Hepatocyte (in vitro differentiated cells): ENCODE measurements around the gene MAGEA1. TPM values are rescaled to one million over a fixed set of nuclear protein-coding genes. Genes with fewer than 3 reads are reported as not detected.

ENCODE experiments used
- DNase-seq: peaks from one replicate; pipeline ENCODE4 v3.0.0-alpha.2; 2016; ENCODE audit warnings: low spot score
- H2AFZ ChIP-seq: fragments of 200-600 bp; sonication (generic); 2 replicates; pipeline ENCODE4 v1.6.0; 2016; ENCODE audit warnings: antibody characterized with exemption, mild to moderate bottlenecking
- H3K27ac ChIP-seq: fragments of 200-600 bp; sonication (generic); 2 replicates; pipeline ENCODE4 v1.5.1; 2016; ENCODE audit warnings: mild to moderate bottlenecking
- H3K27me3 ChIP-seq: fragments of 200-600 bp; sonication (generic); 2 replicates; pipeline ENCODE4 v1.6.1; 2016
- H3K36me3 ChIP-seq: fragments of 200-600 bp; sonication (generic); replicated peaks from 2 replicates; pipeline ENCODE4 v1.5.1; 2016; ENCODE audit warnings: low read depth; ENCODE audit not compliant: insufficient read depth
- H3K4me1 ChIP-seq: fragments of 200-600 bp; sonication (generic); 2 replicates; pipeline ENCODE4 v1.5.1; 2016; ENCODE audit warnings: mild to moderate bottlenecking, moderate library complexity; ENCODE audit not compliant: insufficient read depth
- H3K4me2 ChIP-seq: fragments of 200-600 bp; sonication (generic); 2 replicates; pipeline ENCODE4 v1.6.0; 2016
- H3K4me3 ChIP-seq: fragments of 200-600 bp; sonication (generic); 2 replicates; pipeline ENCODE4 v1.5.1; 2016; ENCODE audit warnings: mild to moderate bottlenecking
- H3K79me2 ChIP-seq: fragments of 200-600 bp; sonication (generic); 2 replicates; pipeline ENCODE4 v1.6.0; 2017; ENCODE audit warnings: mild to moderate bottlenecking
- H3K9me2 ChIP-seq: fragments of 200-600 bp; sonication (generic); replicated peaks from 2 replicates; pipeline ENCODE4 v1.6.0; 2017; ENCODE audit warnings: mild to moderate bottlenecking; ENCODE audit not compliant: insufficient read depth
- H3K9me3 ChIP-seq: fragments of 200-600 bp; sonication (generic); 2 replicates; pipeline ENCODE4 v1.5.1; 2016; ENCODE audit warnings: low read depth, mild to moderate bottlenecking
- H4K20me1 ChIP-seq: fragments of 200-600 bp; sonication (generic); 2 replicates; pipeline ENCODE4 v1.6.0; 2016; ENCODE audit warnings: mild to moderate bottlenecking; ENCODE audit not compliant: insufficient read depth, poor library complexity, severe bottlenecking
- EZH2 ChIP-seq: fragments of 200-600 bp; sonication (generic); IDR thresholded peaks from 2 replicates; pipeline ENCODE4 v1.6.1; 2016; ENCODE audit warnings: antibody characterized with exemption, mild to moderate bottlenecking, borderline replicate concordance
- EZH2phosphoT487 ChIP-seq: fragments of 200-600 bp; sonication (generic); IDR thresholded peaks from one replicate; pipeline ENCODE4 v1.6.1; 2018; ENCODE audit warnings: antibody characterized with exemption, mild to moderate bottlenecking, low read depth, moderate library complexity; ENCODE audit not compliant: unreplicated experiment, severe bottlenecking
- WGBS: methylation state at CpG from one replicate; pipeline ENCODE4 v1.1.6; 2016; ENCODE audit warnings: low lambda C conversion rate; ENCODE audit errors: missing lambda C conversion rate; 5-methylcytosine and 5-hydroxymethylcytosine counted together
- polyA plus RNA-seq: library from polyadenylated mRNA; unstranded; fragments of >200 nt; fragmentation: Nextera tagmentation; extraction: Ambion mirVana; gene quantifications from 2 replicates; pipeline ENCODE4 v1.2.1, GENCODE V29; 2016
- total RNA-seq: library from RNA; depleted of rRNA; stranded (reverse); fragments of >200 nt; gene quantifications from 2 replicates; pipeline ENCODE4 v1.2.3, GENCODE V29; 2014
- TF ChIP-seq, protein P1 (sequence below): fragments of 200-600 bp; sonication (generic); IDR thresholded peaks from 2 replicates; pipeline ENCODE4 v1.5.1; 2016; ENCODE audit warnings: antibody characterized with exemption, mild to moderate bottlenecking; ENCODE audit not compliant: poor library complexity

The MAGEA1 gene
- total and polyA plus RNA-seq, 2 experiments from 2014 or later: not detected

DNA sequence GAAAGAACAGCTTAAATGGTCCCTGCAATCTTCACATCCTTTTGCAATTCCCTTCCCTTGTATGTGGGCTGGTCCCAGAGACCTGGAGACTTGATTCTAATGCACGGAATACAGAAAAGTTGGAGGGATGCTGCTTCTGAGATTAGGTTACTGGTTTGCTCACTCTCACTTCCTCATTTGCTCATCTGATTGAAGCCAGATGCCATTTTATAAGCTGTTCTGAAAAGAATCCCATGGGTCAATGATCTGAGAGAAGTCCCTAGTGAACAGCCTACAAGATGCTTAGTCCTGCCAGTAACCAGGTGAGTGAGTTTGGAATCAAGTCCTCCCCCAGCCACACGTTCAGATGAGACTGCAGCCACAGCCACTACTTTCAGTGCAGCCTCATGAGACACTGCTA is 35.9 kb downstream of the MAGEA1 start:
- H3K79me2 ChIP-seq: no peaks in the 10 kb centered on the region
- H3K9me2 ChIP-seq: no peaks in the 10 kb centered on the region
- no peaks in the 10 kb centered on the region for H3K36me3 ChIP-seq
- no peaks in the 10 kb centered on the region for H3K27me3 ChIP-seq
- no peak overlapping the region for H2AFZ ChIP-seq
- WGBS: 43% methylated on average over 2 of the region's 2 CpGs
- H4K20me1 ChIP-seq: no peaks in the 10 kb centered on the region
- H3K27ac ChIP-seq: no peak overlapping the region
- DNase-seq: no peak
- no peak overlapping the region for H3K4me3 ChIP-seq
- peaks cover 4% of the 10 kb centered on the region for H3K9me3 ChIP-seq
- H3K4me1 ChIP-seq: no peaks in the 10 kb centered on the region
- TF ChIP-seq EZH2 (no peak), EZH2phosphoT487 (no peak)
- TF ChIP-seq, protein P1, sequence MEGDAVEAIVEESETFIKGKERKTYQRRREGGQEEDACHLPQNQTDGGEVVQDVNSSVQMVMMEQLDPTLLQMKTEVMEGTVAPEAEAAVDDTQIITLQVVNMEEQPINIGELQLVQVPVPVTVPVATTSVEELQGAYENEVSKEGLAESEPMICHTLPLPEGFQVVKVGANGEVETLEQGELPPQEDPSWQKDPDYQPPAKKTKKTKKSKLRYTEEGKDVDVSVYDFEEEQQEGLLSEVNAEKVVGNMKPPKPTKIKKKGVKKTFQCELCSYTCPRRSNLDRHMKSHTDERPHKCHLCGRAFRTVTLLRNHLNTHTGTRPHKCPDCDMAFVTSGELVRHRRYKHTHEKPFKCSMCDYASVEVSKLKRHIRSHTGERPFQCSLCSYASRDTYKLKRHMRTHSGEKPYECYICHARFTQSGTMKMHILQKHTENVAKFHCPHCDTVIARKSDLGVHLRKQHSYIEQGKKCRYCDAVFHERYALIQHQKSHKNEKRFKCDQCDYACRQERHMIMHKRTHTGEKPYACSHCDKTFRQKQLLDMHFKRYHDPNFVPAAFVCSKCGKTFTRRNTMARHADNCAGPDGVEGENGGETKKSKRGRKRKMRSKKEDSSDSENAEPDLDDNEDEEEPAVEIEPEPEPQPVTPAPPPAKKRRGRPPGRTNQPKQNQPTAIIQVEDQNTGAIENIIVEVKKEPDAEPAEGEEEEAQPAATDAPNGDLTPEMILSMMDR: no peak
- no peak overlapping the region for H3K4me2 ChIP-seq

DNA sequence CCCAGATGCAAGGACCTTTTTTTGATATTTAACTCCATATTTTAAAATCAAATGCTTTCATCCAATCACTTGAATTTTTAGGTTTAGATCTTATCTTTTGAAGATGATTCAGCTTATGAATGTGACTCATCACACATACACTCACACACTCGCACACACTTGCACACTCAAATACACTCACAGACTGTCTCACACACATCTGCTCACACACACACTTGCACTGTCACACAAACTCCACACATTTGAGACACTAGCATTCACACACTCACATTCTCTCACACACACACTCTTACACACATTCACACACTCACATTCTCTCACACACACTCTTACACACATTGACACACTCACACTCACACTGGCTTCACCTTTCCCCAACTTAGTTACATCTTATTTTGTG is 37.8 kb downstream of the MAGEA1 start:
- Histone ChIP-seq H4K20me1 (no peaks in the 10 kb centered on the region), H3K4me2 (no peak overlapping the region), H3K4me1 (no peaks in the 10 kb centered on the region), H3K36me3 (no peaks in the 10 kb centered on the region), H3K9me3 (no peaks in the 10 kb centered on the region), H3K79me2 (no peaks in the 10 kb centered on the region), H3K27ac (no peak overlapping the region), H3K9me2 (no peaks in the 10 kb centered on the region), H3K27me3 (no peaks in the 10 kb centered on the region), H2AFZ (no peak overlapping the region), H3K4me3 (no peak overlapping the region)
- no peak for DNase-seq
- TF ChIP-seq EZH2phosphoT487 (no peak), EZH2 (no peak)
- TF ChIP-seq, protein P1: no peak
- 85% methylated on average over 1 of the region's 1 CpG for WGBS

DNA sequence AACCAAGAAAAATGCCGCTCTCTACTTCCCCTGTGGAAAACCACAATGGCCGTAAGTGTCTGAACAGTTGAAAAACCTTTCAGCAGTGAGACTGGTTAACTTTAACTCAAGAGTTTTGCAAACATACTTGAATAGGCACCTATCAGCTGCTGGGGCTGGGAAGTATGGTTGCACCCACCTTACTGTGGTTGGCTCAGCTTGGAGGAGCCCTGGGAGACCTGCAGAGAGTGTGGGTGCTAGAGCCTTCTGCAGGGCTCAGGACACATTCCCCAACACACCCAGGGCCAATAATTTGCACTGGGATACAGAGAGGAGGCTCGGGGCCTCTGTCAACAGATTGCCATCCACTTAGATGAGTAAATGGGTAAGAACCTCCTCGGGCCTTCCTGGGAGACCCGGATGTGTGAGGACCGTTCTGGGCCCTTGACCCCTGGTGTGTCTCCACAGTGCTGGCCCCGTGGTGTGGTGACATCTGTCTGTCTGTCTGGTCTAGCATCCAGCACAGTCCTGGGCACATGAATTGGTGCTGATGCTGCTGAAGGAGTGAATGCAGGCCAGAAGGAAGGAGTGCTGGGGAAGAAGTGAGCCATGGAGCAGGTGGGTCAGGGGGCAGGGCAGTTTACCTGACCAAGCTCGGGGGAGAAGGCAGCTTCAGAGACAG is 46.5 kb downstream of the MAGEA1 start:
- DNase-seq: no peak
- no peak overlapping the region for H3K4me2 ChIP-seq
- H3K27ac ChIP-seq: no peak overlapping the region
- 82% methylated on average over 8 of the region's 8 CpGs for WGBS
- no peaks in the 10 kb centered on the region for H3K9me3 ChIP-seq
- H4K20me1 ChIP-seq: no peaks in the 10 kb centered on the region
- H3K9me2 ChIP-seq: no peaks in the 10 kb centered on the region
- H3K4me3 ChIP-seq: no peak overlapping the region
- no peaks in the 10 kb centered on the region for H3K4me1 ChIP-seq
- no peaks in the 10 kb centered on the region for H3K36me3 ChIP-seq
- TF ChIP-seq EZH2phosphoT487 (no peak), EZH2 (no peak)
- TF ChIP-seq, protein P1: no peak
- no peaks in the 10 kb centered on the region for H3K79me2 ChIP-seq
- H2AFZ ChIP-seq: no peak overlapping the region
- H3K27me3 ChIP-seq: no peaks in the 10 kb centered on the region
